BE2C (cell line): ENCODE results near the gene ZKSCAN5.
A peak's percentile ranks its signal among the peaks of the same experiment; 100 is the strongest.

Experiments
- DNase-seq: peaks from one replicate; pipeline ENCODE4 v3.0.0-alpha.2; 2020
- H3K27me3 ChIP-seq: fragments of 250-450 bp; sonication (Bioruptor Pico); 2 replicates; pipeline ENCODE4 v1.5.1; 2020; ENCODE audit warnings: mild to moderate bottlenecking
- H3K36me3 ChIP-seq: fragments of 250-450 bp; sonication (Bioruptor Pico); 2 replicates; pipeline ENCODE4 v1.5.1; 2020; ENCODE audit warnings: mild to moderate bottlenecking
- H3K4me1 ChIP-seq: fragments of 250-450 bp; sonication (Bioruptor Pico); 2 replicates; pipeline ENCODE4 v1.5.1; 2020
- H3K4me3 ChIP-seq: 2 replicates; pipeline ENCODE4 v1.5.1; 2011; ENCODE audit warnings: low read depth, low read length
- H3K9me3 ChIP-seq: fragments of 250-450 bp; sonication (Bioruptor Pico); 2 replicates; pipeline ENCODE4 v1.5.1; 2020
- TF ChIP-seq, protein P1 (sequence below): IDR thresholded peaks from 2 replicates; pipeline ENCODE4 v1.5.1; 2012; ENCODE audit warnings: mild to moderate bottlenecking, low read depth, low read length

Gene ZKSCAN5

DNA sequence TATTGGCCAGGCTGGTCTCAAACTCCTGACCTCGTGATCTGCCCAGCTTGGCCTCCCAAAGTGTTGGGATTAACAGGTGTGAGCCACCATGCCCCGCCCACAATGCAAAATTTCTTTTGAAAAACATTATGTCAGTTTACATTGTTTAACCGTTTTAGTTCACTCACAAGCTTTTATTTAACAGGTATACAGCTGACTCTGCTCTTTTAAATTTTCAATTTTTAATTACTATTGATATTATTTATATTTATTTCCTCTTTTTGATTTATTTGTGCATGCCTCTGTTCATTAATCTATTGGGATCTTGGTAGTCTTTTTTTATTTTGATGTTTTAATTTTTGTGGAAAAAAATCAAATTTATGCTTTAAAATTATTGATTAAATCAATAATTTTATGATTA lies 16.9 kb downstream of the ZKSCAN5 start:
- TF ChIP-seq, protein P1, sequence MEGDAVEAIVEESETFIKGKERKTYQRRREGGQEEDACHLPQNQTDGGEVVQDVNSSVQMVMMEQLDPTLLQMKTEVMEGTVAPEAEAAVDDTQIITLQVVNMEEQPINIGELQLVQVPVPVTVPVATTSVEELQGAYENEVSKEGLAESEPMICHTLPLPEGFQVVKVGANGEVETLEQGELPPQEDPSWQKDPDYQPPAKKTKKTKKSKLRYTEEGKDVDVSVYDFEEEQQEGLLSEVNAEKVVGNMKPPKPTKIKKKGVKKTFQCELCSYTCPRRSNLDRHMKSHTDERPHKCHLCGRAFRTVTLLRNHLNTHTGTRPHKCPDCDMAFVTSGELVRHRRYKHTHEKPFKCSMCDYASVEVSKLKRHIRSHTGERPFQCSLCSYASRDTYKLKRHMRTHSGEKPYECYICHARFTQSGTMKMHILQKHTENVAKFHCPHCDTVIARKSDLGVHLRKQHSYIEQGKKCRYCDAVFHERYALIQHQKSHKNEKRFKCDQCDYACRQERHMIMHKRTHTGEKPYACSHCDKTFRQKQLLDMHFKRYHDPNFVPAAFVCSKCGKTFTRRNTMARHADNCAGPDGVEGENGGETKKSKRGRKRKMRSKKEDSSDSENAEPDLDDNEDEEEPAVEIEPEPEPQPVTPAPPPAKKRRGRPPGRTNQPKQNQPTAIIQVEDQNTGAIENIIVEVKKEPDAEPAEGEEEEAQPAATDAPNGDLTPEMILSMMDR: no peak
- Histone ChIP-seq H3K27me3 (no peaks in the 10 kb centered on the region), H3K9me3 (no peaks in the 10 kb centered on the region), H3K36me3 (peaks cover 23% of the 10 kb centered on the region), H3K4me1 (no peaks in the 10 kb centered on the region), H3K4me3 (no peak overlapping the region)
- no peak for DNase-seq

DNA sequence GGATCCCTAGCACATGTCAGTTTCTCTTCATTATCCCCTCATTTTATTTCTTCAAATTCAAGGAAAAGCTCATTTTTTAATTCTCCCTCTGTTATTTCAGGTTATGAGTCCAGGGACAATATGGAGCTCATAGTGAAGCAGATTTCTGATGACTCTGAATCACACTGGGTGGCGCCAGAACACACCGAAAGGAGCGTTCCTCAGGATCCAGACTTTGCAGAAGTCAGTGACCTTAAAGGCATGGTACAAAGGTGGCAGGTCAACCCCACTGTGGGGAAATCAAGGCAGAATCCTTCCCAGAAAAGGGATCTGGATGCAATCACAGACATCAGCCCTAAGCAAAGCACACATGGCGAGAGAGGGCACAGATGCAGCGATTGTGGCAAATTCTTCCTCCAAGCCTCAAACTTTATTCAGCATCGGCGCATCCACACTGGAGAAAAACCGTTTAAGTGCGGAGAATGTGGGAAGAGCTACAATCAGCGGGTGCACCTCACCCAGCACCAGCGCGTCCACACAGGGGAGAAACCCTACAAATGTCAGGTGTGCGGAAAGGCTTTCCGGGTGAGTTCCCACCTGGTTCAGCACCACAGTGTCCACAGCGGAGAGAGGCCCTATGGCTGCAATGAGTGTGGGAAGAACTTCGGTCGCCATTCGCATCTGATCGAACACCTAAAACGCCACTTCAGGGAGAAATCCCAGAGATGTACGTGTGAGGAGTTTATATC lies 21.4 kb downstream of the ZKSCAN5 start:
- Histone ChIP-seq H3K36me3 (peaks cover 25% of the 10 kb centered on the region), H3K4me1 (no peaks in the 10 kb centered on the region), H3K4me3 (no peak overlapping the region), H3K27me3 (no peaks in the 10 kb centered on the region), H3K9me3 (no peaks in the 10 kb centered on the region)
- TF ChIP-seq, protein P1: peak; percentile 57
- DNase-seq: peak; percentile 30

DNA sequence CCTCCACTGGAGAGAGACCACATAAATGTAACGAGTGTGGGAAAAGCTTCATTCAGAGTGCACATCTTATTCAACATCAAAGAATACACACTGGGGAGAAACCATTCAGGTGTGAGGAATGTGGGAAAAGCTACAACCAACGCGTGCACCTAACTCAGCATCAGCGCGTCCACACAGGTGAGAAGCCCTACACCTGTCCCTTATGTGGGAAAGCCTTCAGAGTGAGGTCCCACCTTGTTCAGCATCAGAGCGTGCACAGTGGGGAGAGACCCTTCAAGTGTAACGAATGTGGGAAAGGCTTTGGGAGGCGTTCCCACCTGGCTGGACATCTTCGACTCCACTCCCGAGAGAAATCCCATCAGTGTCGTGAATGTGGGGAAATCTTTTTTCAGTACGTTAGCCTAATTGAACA lies 26.9 kb downstream of the ZKSCAN5 start:
- no peak for DNase-seq
- Histone ChIP-seq H3K4me1 (no peaks in the 10 kb centered on the region), H3K9me3 (no peaks in the 10 kb centered on the region), H3K4me3 (no peak overlapping the region), H3K27me3 (no peaks in the 10 kb centered on the region), H3K36me3 (peaks cover 43% of the 10 kb centered on the region)
- TF ChIP-seq, protein P1: no peak

DNA sequence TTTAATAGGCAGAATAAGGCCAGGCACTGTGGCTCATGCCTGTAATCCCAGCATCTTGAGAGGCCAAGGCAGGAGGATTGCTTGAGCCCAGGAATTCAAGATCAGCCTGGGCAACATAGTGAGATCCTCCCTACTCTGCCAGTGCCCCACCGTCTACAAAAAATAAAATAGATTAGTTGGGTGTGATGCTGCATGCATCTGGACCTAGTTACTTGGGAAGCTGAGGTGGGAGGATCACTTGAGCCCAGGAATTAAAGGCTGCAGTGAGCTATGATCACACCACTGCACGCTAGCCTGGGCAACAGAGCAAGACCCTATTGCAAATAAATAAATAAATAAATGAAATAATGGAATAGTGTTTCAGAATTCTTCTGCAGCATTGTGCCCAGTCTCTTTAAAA lies 31.2 kb downstream of the ZKSCAN5 start:
- TF ChIP-seq, protein P1: no peak
- no peak overlapping the region for H3K4me3 ChIP-seq
- H3K27me3 ChIP-seq: no peaks in the 10 kb centered on the region
- no peak for DNase-seq
- H3K36me3 ChIP-seq: peaks cover 25% of the 10 kb centered on the region
- peaks cover 6% of the 10 kb centered on the region; the same call in 1 of the 2 replicates for H3K9me3 ChIP-seq
- H3K4me1 ChIP-seq: no peaks in the 10 kb centered on the region

DNA sequence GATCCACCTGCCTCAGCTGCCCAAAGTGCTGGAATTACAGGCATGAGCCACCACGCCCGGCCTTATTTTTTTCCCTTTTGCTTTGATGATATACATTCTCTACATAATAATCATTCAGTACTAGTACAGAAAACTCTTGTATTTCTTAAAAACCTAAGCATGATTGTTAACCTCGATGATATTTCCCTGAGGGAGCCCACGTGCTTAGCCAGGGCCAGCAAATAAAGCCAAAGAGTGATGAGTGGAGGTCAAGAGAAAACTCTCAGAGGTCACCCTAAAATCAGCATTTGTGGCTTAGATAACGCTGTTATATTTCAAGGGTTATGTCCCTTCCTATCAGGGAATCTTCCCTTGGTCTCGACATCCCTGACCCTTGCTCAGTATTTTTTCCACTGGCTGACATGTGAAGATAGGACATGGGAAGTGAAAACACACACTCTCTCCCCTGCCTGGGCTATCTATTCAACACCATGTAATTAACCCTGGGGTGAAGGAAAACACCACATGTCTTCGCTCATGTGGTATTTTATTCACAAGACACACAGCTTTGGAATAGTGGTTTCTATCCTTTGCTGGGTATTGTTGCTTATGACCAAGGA lies 34.9 kb downstream of the ZKSCAN5 start:
- Histone ChIP-seq H3K27me3 (no peaks in the 10 kb centered on the region), H3K4me1 (no peaks in the 10 kb centered on the region), H3K4me3 (no peak overlapping the region), H3K9me3 (peaks cover 6% of the 10 kb centered on the region; the same call in 1 of the 2 replicates), H3K36me3 (no peaks in the 10 kb centered on the region; the same call in 1 of the 2 replicates)
- no peak for DNase-seq
- TF ChIP-seq, protein P1: no peak

DNA sequence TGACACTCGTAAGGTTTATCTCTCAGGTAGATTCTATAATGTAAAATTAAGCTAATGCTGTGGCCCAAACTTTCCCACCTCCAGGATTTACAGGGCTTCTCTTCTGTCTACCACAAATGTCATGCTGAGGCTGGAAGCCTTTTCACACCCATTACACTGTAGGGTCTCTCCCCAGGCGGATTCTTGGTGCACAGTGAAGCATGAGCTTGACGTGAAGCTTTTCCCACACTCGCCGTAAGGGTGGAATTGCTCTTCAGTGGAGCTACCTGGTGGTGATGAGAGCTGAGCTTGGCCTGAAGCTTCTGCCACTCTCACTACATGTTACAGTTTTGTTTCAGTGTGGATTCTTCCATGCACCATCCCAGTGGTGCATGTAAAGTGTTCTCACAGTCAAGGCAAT lies 36.1 kb downstream of the ZKSCAN5 start:
- no peaks in the 10 kb centered on the region for H3K4me1 ChIP-seq
- H3K36me3 ChIP-seq: no peaks in the 10 kb centered on the region
- H3K27me3 ChIP-seq: no peaks in the 10 kb centered on the region
- DNase-seq: no peak
- TF ChIP-seq, protein P1: no peak
- no peak overlapping the region for H3K4me3 ChIP-seq
- peaks cover 6% of the 10 kb centered on the region; the same call in 1 of the 2 replicates for H3K9me3 ChIP-seq
